22Rv1 (cell line): ENCODE measurements around the gene PRR14.

Experiments used
- H3K27ac ChIP-seq: fragments of 450-650 bp; 2 replicates; pipeline ENCODE4 v1.5.1; 2017
- CTCF ChIP-seq: fragments of 450-650 bp; IDR thresholded peaks from 2 replicates; pipeline ENCODE4 v1.5.1; 2017; ENCODE audit warnings: mild to moderate bottlenecking
- ZFX ChIP-seq: fragments of 450-650 bp; IDR thresholded peaks from 2 replicates; pipeline ENCODE4 v1.6.1; 2017; ENCODE audit warnings: antibody characterized with exemption, borderline replicate concordance

Gene PRR14

GRCh38 chr16:30667361-30667905, 16.7 kb downstream of the PRR14 start:
- H3K27ac ChIP-seq, result no peak overlapping the region
- TF ChIP-seq CTCF (no peak), ZFX (no peak)

- H3K27ac ChIP-seq, result no peak overlapping the region
- TF ChIP-seq CTCF, result no peak
- no peak for TF ChIP-seq ZFX
Observed at GRCh38 chr16:30668393-30668792, 17.6 kb downstream of the PRR14 start.

- H3K27ac ChIP-seq, result no peak overlapping the region
- TF ChIP-seq CTCF, result no peak
- TF ChIP-seq ZFX, result no peak
Observed at GRCh38 chr16:30669026-30669902, 18.5 kb downstream of the PRR14 start.

GRCh38 chr16:30669903-30670824, 19.4 kb downstream of the PRR14 start:
- no peak overlapping the region for H3K27ac ChIP-seq
- TF ChIP-seq ZFX (no peak), CTCF (no peak)

GRCh38 chr16:30675143-30675542, 24.4 kb downstream of the PRR14 start:
- TF ChIP-seq ZFX (no peak), CTCF (no peak)
- H3K27ac ChIP-seq, result no peak overlapping the region

GRCh38 chr16:30677931-30678585, 27.3 kb downstream of the PRR14 start:
- no peak for TF ChIP-seq CTCF
- TF ChIP-seq ZFX, result no peak
- no peak overlapping the region for H3K27ac ChIP-seq
